Inferior parietal cortex (tissue), 1 donor: ENCODE results near the gene ZNF627.
"Not testable (repeated sequence)": the region's sequence is repeated elsewhere in the genome, so short reads cannot be mapped to it uniquely, and the experiment has no call there.

Experiments used
- DNase-seq: peaks from one replicate; pipeline ENCODE4 v3.0.0-alpha.2; 2016; ENCODE audit errors: extremely low spot score

The ZNF627 gene

DNA sequence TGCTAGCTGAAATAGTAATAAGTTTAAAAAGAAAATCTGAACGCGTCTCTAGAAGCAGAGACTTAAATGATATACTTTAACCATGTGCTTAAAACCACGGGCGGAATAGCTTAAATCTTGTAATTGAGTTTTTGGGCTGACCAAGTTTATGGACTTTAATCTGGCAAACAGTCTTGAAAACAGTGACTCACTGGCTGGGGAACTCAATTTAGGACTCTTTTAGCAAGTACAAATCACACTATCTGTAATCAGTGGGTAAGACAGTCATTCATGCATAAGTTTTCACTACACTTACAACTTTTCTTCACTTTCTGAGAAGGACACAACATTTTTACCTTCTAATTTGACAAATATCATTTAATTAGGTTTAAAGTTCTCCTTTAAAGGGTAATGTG is 26.8 kb downstream of the ZNF627 start:
- DNase-seq: no peak

DNA sequence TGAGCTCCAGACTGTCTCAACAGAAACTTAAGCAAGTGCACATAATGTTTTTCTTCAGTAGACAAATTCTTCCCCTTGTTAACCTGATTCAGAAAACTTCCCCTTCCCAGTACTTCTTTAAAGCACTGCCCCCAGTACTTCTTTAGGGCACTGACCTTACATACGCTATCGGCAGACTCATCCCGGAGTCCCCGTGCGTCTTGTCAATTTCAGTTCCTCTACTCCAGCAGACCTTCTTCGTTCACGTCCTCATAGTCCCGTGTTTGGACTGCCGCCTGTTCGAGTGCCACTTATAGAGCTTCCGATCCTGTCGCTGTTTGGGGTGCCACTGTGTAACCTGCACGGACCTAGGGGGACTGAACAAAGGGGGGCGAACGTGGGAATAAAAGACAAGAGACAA is 29.0 kb downstream of the ZNF627 start:
- DNase-seq: no peak

GRCh38 chr19:11633223-11633622 is 35.9 kb downstream of the ZNF627 start:
- no peak for DNase-seq

- DNase-seq: not testable (repeated sequence)
Measured at GRCh38 chr19:11634018-11634662, 36.9 kb downstream of the ZNF627 start.

DNA sequence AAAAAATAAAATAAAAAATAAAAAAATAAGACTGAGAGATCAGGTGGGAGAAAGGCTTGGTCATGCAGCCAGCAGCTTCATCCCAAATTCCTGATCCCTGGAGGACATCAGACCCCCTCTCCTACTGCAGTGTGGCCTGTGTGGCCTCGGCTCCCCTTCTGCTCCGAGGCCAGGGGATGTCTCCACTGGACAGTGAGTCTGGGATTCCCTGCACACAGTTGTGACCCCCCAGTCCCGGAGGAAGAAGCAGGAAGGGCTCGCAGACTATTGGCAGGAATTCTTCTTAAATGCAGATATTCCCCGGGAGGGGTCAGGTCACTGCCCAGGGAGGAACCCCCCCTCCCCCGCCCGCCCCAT is 41.9 kb downstream of the ZNF627 start:
- no peak for DNase-seq

DNA sequence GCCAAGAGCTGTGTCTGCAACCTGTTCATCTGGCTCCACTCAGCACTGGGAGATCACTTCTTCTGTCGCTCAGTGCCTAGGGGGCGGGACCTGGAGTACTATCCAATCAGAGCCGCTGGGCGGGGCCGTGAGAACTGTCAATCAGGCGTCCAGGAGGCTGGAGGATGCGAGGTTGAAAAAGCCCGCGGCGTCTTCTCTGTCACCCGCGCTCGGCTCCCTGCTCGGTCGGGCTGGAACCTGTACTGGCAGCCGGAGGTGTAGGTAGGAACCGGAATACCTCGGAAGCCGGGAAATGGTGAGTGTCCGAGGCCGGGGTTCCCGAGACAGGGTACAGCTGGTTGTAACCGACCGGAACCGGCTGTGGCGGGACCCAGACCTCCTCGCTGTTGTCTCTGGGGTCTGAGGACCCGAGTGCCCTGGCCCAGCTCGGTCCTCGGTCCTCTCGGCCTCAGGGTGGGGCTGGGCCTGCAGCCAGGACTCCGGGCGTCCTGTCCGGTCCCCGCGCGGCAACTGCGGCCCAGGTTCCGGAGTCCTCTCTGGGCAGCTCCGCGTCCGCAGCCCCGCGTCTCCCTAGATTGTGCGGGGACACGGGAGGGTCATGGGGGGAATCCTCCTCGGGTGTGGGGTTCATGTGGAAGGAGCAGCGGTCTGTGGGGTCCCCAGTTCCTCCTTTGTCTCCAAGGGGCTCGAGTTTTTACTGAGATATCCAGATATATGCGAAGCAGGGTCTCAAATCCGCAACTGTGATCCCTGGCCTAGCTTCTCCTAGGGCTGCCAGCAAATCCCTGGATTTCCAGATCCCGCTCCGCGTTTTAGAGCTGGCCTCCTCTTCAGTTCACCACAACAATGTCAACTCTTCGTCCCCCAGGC is 42.6 kb downstream of the ZNF627 start:
- DNase-seq: peak; percentile 90

DNA sequence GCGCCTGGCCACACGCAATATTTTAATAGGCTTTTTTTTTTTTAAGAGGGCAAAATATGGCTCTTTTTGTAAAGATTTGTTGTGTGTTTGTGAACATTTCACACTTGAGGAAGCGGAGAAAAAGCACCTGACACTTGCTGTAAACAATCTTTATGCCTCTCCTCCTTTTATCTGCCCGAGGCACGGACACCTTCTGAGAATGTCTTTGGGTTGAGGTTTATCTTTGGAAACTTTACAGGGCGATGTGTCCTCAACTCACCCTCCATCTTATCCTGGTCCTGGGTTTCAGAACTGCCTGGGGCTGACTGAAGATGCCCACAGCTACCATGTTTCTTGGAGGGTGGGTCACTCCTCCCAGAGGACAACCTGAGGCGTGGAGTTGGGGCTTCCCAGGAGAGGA is 44.0 kb downstream of the ZNF627 start:
- no peak for DNase-seq

- no peak for DNase-seq
Measured at GRCh38 chr19:11642902-11643301, 45.6 kb downstream of the ZNF627 start.

- no peak for DNase-seq
Measured at GRCh38 chr19:11649941-11650340, 52.7 kb downstream of the ZNF627 start.

DNA sequence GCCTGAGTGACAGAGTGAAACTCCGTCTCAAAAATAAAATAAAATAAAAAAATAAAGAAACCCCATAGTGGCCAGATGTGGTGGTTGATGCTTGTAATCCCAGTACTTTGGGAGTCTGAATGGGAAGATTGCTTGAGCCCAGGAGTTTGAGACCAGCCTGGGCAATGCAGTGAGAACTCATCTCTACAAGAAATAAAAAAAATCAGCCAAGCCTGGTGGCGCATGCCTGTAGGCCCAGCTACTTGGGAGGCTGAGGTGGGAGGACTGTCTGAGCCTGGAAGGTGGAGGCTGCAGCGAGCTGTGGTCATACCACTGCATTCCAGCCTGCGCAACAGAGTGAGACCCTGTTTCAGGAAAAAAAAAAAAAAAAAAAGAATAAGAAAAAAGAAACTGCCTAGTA is 53.8 kb downstream of the ZNF627 start:
- no peak for DNase-seq

DNA sequence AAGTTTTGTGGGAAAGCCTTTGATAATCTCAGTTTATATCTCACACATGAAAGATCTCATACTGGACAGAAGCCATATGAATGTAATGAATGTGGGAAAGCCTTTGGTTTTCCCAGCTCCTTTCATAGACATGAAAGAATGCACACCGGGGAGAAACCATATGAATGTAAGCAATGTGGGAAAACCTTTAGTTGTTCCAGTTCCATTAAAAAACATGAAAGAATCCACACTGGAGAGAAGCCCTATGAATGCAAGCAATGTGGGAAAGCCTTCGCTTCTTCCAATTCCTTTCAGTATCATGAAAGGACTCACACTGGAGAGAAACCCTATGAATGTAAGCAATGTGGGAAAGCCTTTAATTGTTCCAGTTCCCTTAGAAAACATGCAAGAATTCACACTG is 54.8 kb downstream of the ZNF627 start:
- DNase-seq: no peak

GRCh38 chr19:11652492-11652891 is 55.2 kb downstream of the ZNF627 start:
- no peak for DNase-seq

GRCh38 chr19:11656535-11656934 is 59.3 kb downstream of the ZNF627 start:
- no peak for DNase-seq

DNA sequence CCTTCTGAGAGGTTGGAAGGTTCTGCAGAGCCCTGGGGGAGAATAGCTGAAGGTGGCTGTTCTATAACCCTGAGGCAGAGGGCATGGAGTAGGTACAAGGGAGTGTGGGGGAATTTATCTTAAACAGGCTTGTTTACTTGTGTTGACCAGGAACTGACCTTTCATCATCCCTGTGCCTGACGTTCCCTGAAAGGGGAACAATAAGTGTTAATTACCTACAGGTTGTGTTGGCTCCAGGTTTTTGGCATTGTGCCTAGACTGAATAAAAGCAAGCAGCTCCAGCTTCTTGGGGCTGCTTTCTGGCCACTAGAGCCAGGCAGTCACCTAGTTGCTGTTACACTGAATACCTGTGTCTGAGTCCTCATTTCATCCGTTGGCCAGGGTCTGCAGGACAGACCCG is 60.0 kb downstream of the ZNF627 start:
- no peak for DNase-seq

- no peak for DNase-seq
Measured at GRCh38 chr19:11658970-11659369, 61.7 kb downstream of the ZNF627 start.

GRCh38 chr19:11659612-11660011 is 62.3 kb downstream of the ZNF627 start:
- no peak for DNase-seq

GRCh38 chr19:11662278-11662677 is 65.0 kb downstream of the ZNF627 start:
- DNase-seq: no peak

- DNase-seq: no peak
Measured at GRCh38 chr19:11663181-11663591, 65.9 kb downstream of the ZNF627 start.
